Neural cell (in vitro differentiated cells): ENCODE data around the gene TMEM139.

ENCODE experiments used
- EZH2 ChIP-seq: fragments of 200-600, 300-800 bp; shearing (Covaris generic), sonication (generic); IDR thresholded peaks from 2 replicates; pipeline ENCODE4 v1.6.1; 2014; ENCODE audit warnings: antibody characterized with exemption, low read length, borderline replicate concordance, mild to moderate bottlenecking; ENCODE audit not compliant: insufficient read depth, poor library complexity, severe bottlenecking
- POLR2AphosphoS5 ChIP-seq: IDR thresholded peaks from 2 replicates; pipeline ENCODE4 v1.6.1; 2012
- RAD21 ChIP-seq: fragments of 450-650 bp; conservative IDR thresholded peaks from 2 replicates; pipeline ENCODE4 v1.6.1; 2014; ENCODE audit warnings: antibody characterized with exemption, mild to moderate bottlenecking, moderate library complexity
- SMC3 ChIP-seq: fragments of 450-650 bp; conservative IDR thresholded peaks from 2 replicates; pipeline ENCODE4 v1.6.1; 2014; ENCODE audit warnings: antibody characterized with exemption, mild to moderate bottlenecking, moderate library complexity; ENCODE audit not compliant: poor library complexity
- TF ChIP-seq, protein P1 (sequence below): fragments of 450-650 bp; IDR thresholded peaks from 2 replicates; pipeline ENCODE4 v1.5.1; 2014; ENCODE audit warnings: antibody characterized with exemption, mild to moderate bottlenecking, moderate library complexity; ENCODE audit not compliant: poor library complexity, severe bottlenecking

- TF ChIP-seq EZH2 = no peak
- TF ChIP-seq RAD21 = no peak
- TF ChIP-seq, protein P1, sequence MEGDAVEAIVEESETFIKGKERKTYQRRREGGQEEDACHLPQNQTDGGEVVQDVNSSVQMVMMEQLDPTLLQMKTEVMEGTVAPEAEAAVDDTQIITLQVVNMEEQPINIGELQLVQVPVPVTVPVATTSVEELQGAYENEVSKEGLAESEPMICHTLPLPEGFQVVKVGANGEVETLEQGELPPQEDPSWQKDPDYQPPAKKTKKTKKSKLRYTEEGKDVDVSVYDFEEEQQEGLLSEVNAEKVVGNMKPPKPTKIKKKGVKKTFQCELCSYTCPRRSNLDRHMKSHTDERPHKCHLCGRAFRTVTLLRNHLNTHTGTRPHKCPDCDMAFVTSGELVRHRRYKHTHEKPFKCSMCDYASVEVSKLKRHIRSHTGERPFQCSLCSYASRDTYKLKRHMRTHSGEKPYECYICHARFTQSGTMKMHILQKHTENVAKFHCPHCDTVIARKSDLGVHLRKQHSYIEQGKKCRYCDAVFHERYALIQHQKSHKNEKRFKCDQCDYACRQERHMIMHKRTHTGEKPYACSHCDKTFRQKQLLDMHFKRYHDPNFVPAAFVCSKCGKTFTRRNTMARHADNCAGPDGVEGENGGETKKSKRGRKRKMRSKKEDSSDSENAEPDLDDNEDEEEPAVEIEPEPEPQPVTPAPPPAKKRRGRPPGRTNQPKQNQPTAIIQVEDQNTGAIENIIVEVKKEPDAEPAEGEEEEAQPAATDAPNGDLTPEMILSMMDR = no peak
- no peak for TF ChIP-seq POLR2AphosphoS5
- no peak for TF ChIP-seq SMC3
Observed at GRCh38 chr7:143296686-143297085, 11.9 kb downstream of the TMEM139 start.
